Glutamatergic neuron (in vitro differentiated cells): Measurements from ENCODE around the gene HCAR1. TPM values are rescaled to one million over a fixed set of nuclear protein-coding genes. Genes with fewer than 3 reads are reported as not detected.
"Not testable (repeated sequence)": the region's sequence is repeated elsewhere in the genome, so short reads cannot be mapped to it uniquely, and the experiment has no call there.

Source experiments
- DNase-seq: peaks from one replicate; pipeline ENCODE4 v3.0.0; 2022
- H3K27ac Mint-ChIP-seq: one replicate; pipeline ENCODE4 v1.8.0; 2020; ENCODE audit warnings: mild to moderate bottlenecking, mixed read lengths, inconsistent platforms; ENCODE audit not compliant: unreplicated experiment
- H3K27me3 Mint-ChIP-seq: one replicate; pipeline ENCODE4 v1.8.0; 2020; ENCODE audit warnings: mild to moderate bottlenecking, moderate library complexity, mixed read lengths, inconsistent platforms; ENCODE audit not compliant: unreplicated experiment
- H3K36me3 Mint-ChIP-seq: one replicate; pipeline ENCODE4 v1.8.0; 2020; ENCODE audit warnings: mild to moderate bottlenecking, mixed read lengths, inconsistent platforms; ENCODE audit not compliant: unreplicated experiment
- H3K4me1 Mint-ChIP-seq: one replicate; pipeline ENCODE4 v1.8.0; 2020; ENCODE audit warnings: mild to moderate bottlenecking, low read depth, mixed read lengths, inconsistent platforms; ENCODE audit not compliant: unreplicated experiment
- H3K4me3 Mint-ChIP-seq: one replicate; pipeline ENCODE4 v1.8.0; 2020; ENCODE audit warnings: mild to moderate bottlenecking, mixed read lengths, inconsistent platforms; ENCODE audit not compliant: unreplicated experiment
- H3K9me3 Mint-ChIP-seq: one replicate; pipeline ENCODE4 v1.8.0; 2020; ENCODE audit warnings: mild to moderate bottlenecking, moderate library complexity, mixed read lengths, inconsistent platforms; ENCODE audit not compliant: unreplicated experiment
- CTCF ChIP-seq: fragments of 200-600 bp; sonication (generic); IDR thresholded peaks from one replicate; pipeline ENCODE4 v1.5.0; 2021; ENCODE audit not compliant: partially characterized antibody, unreplicated experiment
- total RNA-seq: library from RNA; stranded (reverse); fragmentation: NEBNext Ultra II Directional; extraction: Animal tissue kit (Norgen Biotek cat#: 25700); gene quantifications from one replicate; pipeline ENCODE4 v1.2.1, GENCODE V29; 2021; ENCODE audit not compliant: unreplicated experiment

The HCAR1 gene
- total RNA-seq, 1 donor from 2014 or later, result not detected

GRCh38 chr12:122696922-122697321 is 33.7 kb downstream of the HCAR1 start:
- H3K4me1 Mint-ChIP-seq, H3K4me3 Mint-ChIP-seq, H3K36me3 Mint-ChIP-seq, DNase-seq, H3K27ac Mint-ChIP-seq, H3K9me3 Mint-ChIP-seq, H3K27me3 Mint-ChIP-seq: not testable (repeated sequence)

GRCh38 chr12:122691566-122691965 is 39.1 kb downstream of the HCAR1 start:
- no peak overlapping the region for H3K27ac Mint-ChIP-seq
- H3K27me3 Mint-ChIP-seq, result no peaks in the 10 kb centered on the region
- H3K36me3 Mint-ChIP-seq, result no peaks in the 10 kb centered on the region
- no peak overlapping the region for H3K4me3 Mint-ChIP-seq
- no peak for TF ChIP-seq CTCF
- no peaks in the 10 kb centered on the region for H3K4me1 Mint-ChIP-seq
- DNase-seq, result no peak
- no peaks in the 10 kb centered on the region for H3K9me3 Mint-ChIP-seq

- TF ChIP-seq CTCF, result no peak
- Mint-ChIP-seq H3K27ac (no peak overlapping the region), H3K36me3 (no peaks in the 10 kb centered on the region), H3K27me3 (no peaks in the 10 kb centered on the region), H3K4me3 (no peak overlapping the region), H3K4me1 (no peaks in the 10 kb centered on the region), H3K9me3 (no peaks in the 10 kb centered on the region)
- no peak for DNase-seq
Observed at GRCh38 chr12:122688291-122688690, 42.4 kb downstream of the HCAR1 start.

GRCh38 chr12:122687086-122687485 is 43.6 kb downstream of the HCAR1 start:
- H3K4me1 Mint-ChIP-seq, result no peaks in the 10 kb centered on the region
- no peaks in the 10 kb centered on the region for H3K9me3 Mint-ChIP-seq
- no peaks in the 10 kb centered on the region for H3K36me3 Mint-ChIP-seq
- H3K4me3 Mint-ChIP-seq, result no peak overlapping the region
- no peaks in the 10 kb centered on the region for H3K27me3 Mint-ChIP-seq
- no peak for TF ChIP-seq CTCF
- no peak overlapping the region for H3K27ac Mint-ChIP-seq
- DNase-seq, result no peak

- H3K27me3 Mint-ChIP-seq, result no peaks in the 10 kb centered on the region
- H3K9me3 Mint-ChIP-seq, result no peaks in the 10 kb centered on the region
- DNase-seq, result no peak
- H3K4me3 Mint-ChIP-seq, result no peak overlapping the region
- no peak overlapping the region for H3K27ac Mint-ChIP-seq
- no peaks in the 10 kb centered on the region for H3K4me1 Mint-ChIP-seq
- TF ChIP-seq CTCF, result no peak
- H3K36me3 Mint-ChIP-seq, result no peaks in the 10 kb centered on the region
Observed at GRCh38 chr12:122686538-122686937, 44.1 kb downstream of the HCAR1 start.
